CD4-positive, alpha-beta T cell treated with Interleukin-15 for 4 hours (primary cell): ENCODE data around the gene ULK1.
"Not testable (repeated sequence)": the region's sequence is repeated elsewhere in the genome, so short reads cannot be mapped to it uniquely, and the experiment has no call there.

ENCODE experiments used
- DNase-seq: peaks from one replicate; pipeline ENCODE4 v3.0.0-alpha.2; 2020; ENCODE audit warnings: low spot score

Gene ULK1

GRCh38 chr12:131862084-131862441 is 32.4 kb upstream of the ULK1 start:
- DNase-seq, result no peak

GRCh38 chr12:131862600-131862993 is 31.8 kb upstream of the ULK1 start:
- DNase-seq, result no peak

- DNase-seq, result no peak
Measured at GRCh38 chr12:131862994-131863710, 31.3 kb upstream of the ULK1 start.

GRCh38 chr12:131863711-131864396 is 30.6 kb upstream of the ULK1 start:
- no peak for DNase-seq

- DNase-seq, result no peak
Measured at GRCh38 chr12:131864469-131864868, 30.0 kb upstream of the ULK1 start.

GRCh38 chr12:131865180-131865875 is 29.1 kb upstream of the ULK1 start:
- DNase-seq, result no peak

- DNase-seq, result no peak
Measured at GRCh38 chr12:131867471-131867870, 27.0 kb upstream of the ULK1 start.

- DNase-seq, result no peak
Measured at GRCh38 chr12:131867891-131868675, 26.3 kb upstream of the ULK1 start.

GRCh38 chr12:131869871-131870418 is 24.5 kb upstream of the ULK1 start:
- no peak for DNase-seq

- DNase-seq, result no peak
Measured at GRCh38 chr12:131871677-131872076, 22.7 kb upstream of the ULK1 start.

- DNase-seq, result no peak
Measured at GRCh38 chr12:131872154-131873051, 22.0 kb upstream of the ULK1 start.

GRCh38 chr12:131873293-131873692 is 21.1 kb upstream of the ULK1 start:
- DNase-seq, result no peak

- DNase-seq, result not testable (repeated sequence)
Measured at GRCh38 chr12:131874972-131875371, 19.4 kb upstream of the ULK1 start.

GRCh38 chr12:131877216-131877615 is 17.2 kb upstream of the ULK1 start:
- DNase-seq, result not testable (repeated sequence)

GRCh38 chr12:131878436-131878835 is 16.0 kb upstream of the ULK1 start:
- not testable (repeated sequence) for DNase-seq

GRCh38 chr12:131882804-131883520 is 11.5 kb upstream of the ULK1 start:
- DNase-seq, result no peak

GRCh38 chr12:131883521-131883900 is 10.9 kb upstream of the ULK1 start:
- no peak for DNase-seq

GRCh38 chr12:131885076-131885475 is 9.3 kb upstream of the ULK1 start:
- not testable (repeated sequence) for DNase-seq

- no peak for DNase-seq
Measured at GRCh38 chr12:131885543-131886057, 8.8 kb upstream of the ULK1 start.

GRCh38 chr12:131891722-131892121 is 2.7 kb upstream of the ULK1 start:
- DNase-seq, result not testable (repeated sequence)
